ENCODE data around the gene BCR. TPM values are rescaled to one million over a fixed set of nuclear protein-coding genes. Genes with fewer than 3 reads are reported as not detected.

Gene BCR
- total RNA-seq, 2 experiments from 2014 or later, result 60.0 to 64.8 TPM

GRCh38 chr22:23207729-23208393 is 27.6 kb downstream of the BCR start:
- Mint-ChIP-seq H3K4me3 (no peak overlapping the region), H3K4me1 (ENCODE audit: low read depth) (peaks cover 41% of the 10 kb centered on the region), H3K27me3 (no peaks in the 10 kb centered on the region), H3K36me3 (ENCODE audit: low read depth) (peaks cover 24% of the 10 kb centered on the region), H3K9me3 (no peaks in the 10 kb centered on the region), H3K27ac (peak overlapping the region; percentile 0)
- Histone ChIP-seq H3K4me3 (ENCODE audit: low read length) (no peak overlapping the region), H3K9me3 (ENCODE audit: control insufficient read depth in 1 of 2, insufficient read depth in 1 of 2, low read length in 2 of 2) (no peaks in the 10 kb centered on the region), H3K27me3 (ENCODE audit: control insufficient read depth in 1 of 2, insufficient read depth in 2 of 2, low read length in 2 of 2) (no peaks in the 10 kb centered on the region), H3K27ac (ENCODE audit: low read depth in 1 of 2, low read length in 2 of 2) (no peak overlapping the region), H3K36me3 (ENCODE audit: insufficient read depth, low read length) (peaks cover 25% of the 10 kb centered on the region), H3K4me1 (ENCODE audit: insufficient read depth, low read length) (peaks cover 13% of the 10 kb centered on the region)
- ATAC-seq (ENCODE audit: poor library complexity) (no peak), DNase-seq (no peak)
- TF ChIP-seq CTCF (IDR thresholded peaks at IDR 0.05), result no peak
- POLR2A ChIA-PET, result no interaction called here
- CTCF ChIA-PET, result no interaction called here
- intact Hi-C loops (cut with DNase I, micrococcal nuclease), result no loop called here

- H3K9me3 Mint-ChIP-seq, result no peaks in the 10 kb centered on the region
- H3K4me1 Mint-ChIP-seq (ENCODE audit: low read depth), result peaks cover 62% of the 10 kb centered on the region
- Histone ChIP-seq H3K27me3 (ENCODE audit: control insufficient read depth in 1 of 2, insufficient read depth in 2 of 2, low read length in 2 of 2) (no peaks in the 10 kb centered on the region), H3K9me3 (ENCODE audit: control insufficient read depth in 1 of 2, insufficient read depth in 1 of 2, low read length in 2 of 2) (no peaks in the 10 kb centered on the region), H3K4me3 (ENCODE audit: low read length) (no peak overlapping the region), H3K27ac (ENCODE audit: low read depth in 1 of 2, low read length in 2 of 2) (no peak overlapping the region), H3K4me1 (ENCODE audit: insufficient read depth, low read length) (peaks cover 25% of the 10 kb centered on the region), H3K36me3 (ENCODE audit: insufficient read depth, low read length) (peaks cover 9% of the 10 kb centered on the region)
- ATAC-seq (ENCODE audit: poor library complexity) (no peak), DNase-seq (no peak)
- no peaks in the 10 kb centered on the region for H3K27me3 Mint-ChIP-seq
- intact Hi-C loops (cut with DNase I, micrococcal nuclease), result no loop called here
- TF ChIP-seq CTCF (IDR thresholded peaks at IDR 0.05), result no peak
- CTCF ChIA-PET, result interaction anchor here (1.7 kb wide), 1 partner anchor 33 kb away, joined by 4 read pairs; no protein-coding TSS in a partner anchor
- no peak overlapping the region for H3K4me3 Mint-ChIP-seq
- peaks cover 13% of the 10 kb centered on the region for H3K36me3 Mint-ChIP-seq (ENCODE audit: low read depth)
- peak overlapping the region; percentile 41 for H3K27ac Mint-ChIP-seq
- POLR2A ChIA-PET, result no interaction called here
Measured at GRCh38 chr22:23210428-23211170, 30.3 kb downstream of the BCR start.

- H3K4me1 ChIP-seq (ENCODE audit: insufficient read depth, low read length), result peaks cover 33% of the 10 kb centered on the region
- H3K36me3 ChIP-seq (ENCODE audit: insufficient read depth, low read length), result peaks cover 9% of the 10 kb centered on the region
- H3K27ac ChIP-seq (ENCODE audit: low read depth in 1 of 2, low read length in 2 of 2), result no peak overlapping the region
- DNase-seq (no peak), ATAC-seq (ENCODE audit: poor library complexity) (no peak)
- ChIA-PET POLR2A (no interaction called here), CTCF (no interaction called here)
- Mint-ChIP-seq H3K9me3 (no peaks in the 10 kb centered on the region), H3K4me3 (no peak overlapping the region), H3K4me1 (ENCODE audit: low read depth) (peaks cover 69% of the 10 kb centered on the region), H3K36me3 (ENCODE audit: low read depth) (peaks cover 10% of the 10 kb centered on the region), H3K27me3 (no peaks in the 10 kb centered on the region), H3K27ac (peak overlapping the region; percentile 80)
- TF ChIP-seq CTCF (IDR thresholded peaks at IDR 0.05), result no peak
- intact Hi-C loops (cut with DNase I, micrococcal nuclease), result no loop called here
- H3K9me3 ChIP-seq (ENCODE audit: control insufficient read depth in 1 of 2, insufficient read depth in 1 of 2, low read length in 2 of 2), result no peaks in the 10 kb centered on the region
- H3K4me3 ChIP-seq (ENCODE audit: low read length), result no peak overlapping the region
- H3K27me3 ChIP-seq (ENCODE audit: control insufficient read depth in 1 of 2, insufficient read depth in 2 of 2, low read length in 2 of 2), result no peaks in the 10 kb centered on the region
Measured at GRCh38 chr22:23211622-23212021, 31.3 kb downstream of the BCR start.
